ENCODE data around the gene CELA2A.
"Not testable (repeated sequence)": the region's sequence is repeated elsewhere in the genome, so short reads cannot be mapped to it uniquely, and the experiment has no call there.

The CELA2A gene

GRCh38 chr1:15468145-15468544 lies 11.6 kb downstream of the CELA2A start:
- no peak for DNase-seq (ENCODE audit: low read depth in 2 of 2)

GRCh38 chr1:15469361-15469760 lies 12.8 kb downstream of the CELA2A start:
- DNase-seq (ENCODE audit: low read depth in 2 of 2): no peak

- DNase-seq (ENCODE audit: low read depth in 2 of 2): not testable (repeated sequence)
These were observed 13.4 kb downstream of the CELA2A start for GRCh38 chr1:15469821-15470448.

GRCh38 chr1:15471067-15471466 lies 14.5 kb downstream of the CELA2A start:
- DNase-seq (ENCODE audit: low read depth in 2 of 2): not testable (repeated sequence)

GRCh38 chr1:15471723-15472122 lies 15.2 kb downstream of the CELA2A start:
- DNase-seq (ENCODE audit: low read depth in 2 of 2): not testable (repeated sequence)

GRCh38 chr1:15472587-15472986 lies 16.1 kb downstream of the CELA2A start:
- DNase-seq (ENCODE audit: low read depth in 2 of 2): no peak

GRCh38 chr1:15475752-15476314 lies 19.3 kb downstream of the CELA2A start, which contains the start of gene CELA2B:
CELA2B (plus strand) TSS chr1:15476104; CDS start chr1:15476126, 22 bp downstream.
- DNase-seq (ENCODE audit: low read depth in 2 of 2): no peak

- no peak for DNase-seq (ENCODE audit: low read depth in 2 of 2)
These were observed 20.4 kb downstream of the CELA2A start for GRCh38 chr1:15476927-15477326.

GRCh38 chr1:15477646-15478212 lies 21.2 kb downstream of the CELA2A start:
- no peak for DNase-seq (ENCODE audit: low read depth in 2 of 2)

- no peak for DNase-seq (ENCODE audit: low read depth in 2 of 2)
These were observed 23.3 kb downstream of the CELA2A start for GRCh38 chr1:15479654-15480347.

GRCh38 chr1:15482455-15482854 lies 25.9 kb downstream of the CELA2A start:
- not testable (repeated sequence) for DNase-seq (ENCODE audit: low read depth in 2 of 2)

- not testable (repeated sequence) for DNase-seq (ENCODE audit: low read depth in 2 of 2)
These were observed 26.5 kb downstream of the CELA2A start for GRCh38 chr1:15482983-15483543.

GRCh38 chr1:15483971-15484370 lies 27.4 kb downstream of the CELA2A start:
- DNase-seq (ENCODE audit: low read depth in 2 of 2): no peak

- not testable (repeated sequence) for DNase-seq (ENCODE audit: low read depth in 2 of 2)
These were observed 27.9 kb downstream of the CELA2A start for GRCh38 chr1:15484443-15484842.

GRCh38 chr1:15485636-15486035 lies 29.1 kb downstream of the CELA2A start:
- DNase-seq (ENCODE audit: low read depth in 2 of 2): no peak

GRCh38 chr1:15486844-15487610 lies 30.5 kb downstream of the CELA2A start:
- not testable (repeated sequence) for DNase-seq (ENCODE audit: low read depth in 2 of 2)

GRCh38 chr1:15488371-15488770 lies 31.8 kb downstream of the CELA2A start:
- DNase-seq (ENCODE audit: low read depth in 2 of 2): no peak

- DNase-seq (ENCODE audit: low read depth in 2 of 2): no peak
These were observed 32.7 kb downstream of the CELA2A start for GRCh38 chr1:15489052-15489736.

- DNase-seq (ENCODE audit: low read depth in 2 of 2): not testable (repeated sequence)
These were observed 34.5 kb downstream of the CELA2A start for GRCh38 chr1:15491010-15491409.

GRCh38 chr1:15492596-15492995 lies 36.1 kb downstream of the CELA2A start:
- no peak for DNase-seq (ENCODE audit: low read depth in 2 of 2)

- DNase-seq (ENCODE audit: low read depth in 2 of 2): no peak
These were observed 37.4 kb downstream of the CELA2A start for GRCh38 chr1:15493869-15494390.

Data from stimulated activated CD8-positive, alpha-beta memory T cell treated with anti-CD3 and anti-CD28 coated beads, Interleukin-15, amount 100 ng/mL, for 48 hours (primary cell).